ENCODE data around the gene VIM. TPM values are rescaled to one million over a fixed set of nuclear protein-coding genes. Genes with fewer than 3 reads are reported as not detected.

The VIM gene
- total and polyA plus RNA-seq, 10 of the 15 experiments (the other 5 are each of a cell fraction or from before 2014, with no cell fraction given): 44.2 to 287 (median 188) TPM

GRCh38 chr10:17217631-17218232 is 10.3 kb upstream of the VIM start (continued):
- TF ChIP-seq SREBF2 (IDR thresholded peaks at IDR 0.05; ENCODE audit: low read length) (no peak), BCLAF1 (IDR thresholded peaks at IDR 0.05) (no peak), RELB (IDR thresholded peaks at IDR 0.05; ENCODE audit: low read depth) (no peak), TAF1 (IDR thresholded peaks at IDR 0.05; ENCODE audit: borderline replicate concordance, low read depth, low read length) (no peak), FOS (IDR thresholded peaks at IDR 0.05; ENCODE audit: borderline replicate concordance, extremely low read depth, insufficient read length) (no peak)

GRCh38 chr10:17219024-17219423 is 9.0 kb upstream of the VIM start:
- FAIRE-seq: no peak
- CTCF ChIA-PET: no interaction called here

More at GRCh38 chr10:17219024-17219423, 9.0 kb upstream of the VIM start:
- Histone ChIP-seq H3K4me1 (ENCODE audit: control insufficient read depth, insufficient read depth, low read length) (peaks cover 14% of the 10 kb centered on the region), H3K36me3 (ENCODE audit: control insufficient read depth in 2 of 2, insufficient read depth in 2 of 2, low read length in 1 of 2) (no peaks in the 10 kb centered on the region), H3K9ac (ENCODE audit: control insufficient read depth, insufficient read depth, low read length) (no peak overlapping the region), H3K27ac (ENCODE audit: control insufficient read depth, insufficient read depth) (no peak overlapping the region), H3K4me2 (ENCODE audit: control insufficient read depth, insufficient read depth) (no peak overlapping the region), H3K4me3 (no peak overlapping the region), H3K9me3 (replicated peaks; ENCODE audit: control insufficient read depth, insufficient read depth, low read length) (no peaks in the 10 kb centered on the region), H2AFZ (ENCODE audit: control insufficient read depth, low read depth, low read length) (no peak overlapping the region), H3K27me3 (replicated peaks in 1 of 2; ENCODE audit: control insufficient read depth in 2 of 2, insufficient read depth in 2 of 2, low read length in 1 of 2) (no peaks in the 10 kb centered on the region), H4K20me1 (ENCODE audit: control insufficient read depth, insufficient read depth) (no peaks in the 10 kb centered on the region), H3K79me2 (ENCODE audit: control insufficient read depth, insufficient read depth, low read length) (no peaks in the 10 kb centered on the region)
- SMC1A ChIA-PET (ENCODE audit: uncharacterized antibody, unreplicated experiment): interaction anchor here (0.9 to 1.3 kb wide), 2 partner anchors 11 to 16 kb away, joined by 3 to 4 read pairs; no protein-coding TSS in a partner anchor
- in situ Hi-C loops (cut with MboI) (loop anchor here (25.0 kb wide), 1 partner anchor 1443 kb away; the partner anchor contains the start of genes ARL5B and NSUN6), intact Hi-C loops (cut with micrococcal nuclease; ENCODE audit: unreplicated experiment) (no loop called here)
- ATAC-seq (no peak), DNase-seq (ENCODE audit: low read depth, low spot score) (no peak)
- WGBS (ENCODE audit: insufficient coverage, insufficient replicate concordance, low lambda C conversion rate, missing lambda C conversion rate): 97% methylated on average over 2 of the region's 2 CpGs
- POLR2A ChIA-PET: interaction anchor here (2.5 kb wide), 1 partner anchor 10 kb away, joined by 5 read pairs; no protein-coding TSS in a partner anchor
- BruUV-seq (replicated peaks): no TSS peak
- RAD21 ChIA-PET (ENCODE audit: unreplicated experiment): no interaction called here
- TF ChIP-seq MXI1 (IDR thresholded peaks at IDR 0.05; ENCODE audit: low read depth, low read length) (no peak), JUNB (IDR thresholded peaks at IDR 0.05) (no peak), CHD4 (IDR thresholded peaks at IDR 0.05) (no peak), STAT3 (IDR thresholded peaks at IDR 0.05; ENCODE audit: low read depth, low read length) (no peak), ATF3 (IDR thresholded peaks at IDR 0.05; ENCODE audit: borderline replicate concordance, extremely low read depth, low read depth, low read length) (no peak), RAD51 (IDR thresholded peaks at IDR 0.05) (no peak), ESRRA (IDR thresholded peaks at IDR 0.05; ENCODE audit: low read length) (no peak)
